ENCODE data around the gene ATF7IP.
"Not testable (repeated sequence)": the region's sequence is repeated elsewhere in the genome, so short reads cannot be mapped to it uniquely, and the experiment has no call there.

Gene ATF7IP, protein sequence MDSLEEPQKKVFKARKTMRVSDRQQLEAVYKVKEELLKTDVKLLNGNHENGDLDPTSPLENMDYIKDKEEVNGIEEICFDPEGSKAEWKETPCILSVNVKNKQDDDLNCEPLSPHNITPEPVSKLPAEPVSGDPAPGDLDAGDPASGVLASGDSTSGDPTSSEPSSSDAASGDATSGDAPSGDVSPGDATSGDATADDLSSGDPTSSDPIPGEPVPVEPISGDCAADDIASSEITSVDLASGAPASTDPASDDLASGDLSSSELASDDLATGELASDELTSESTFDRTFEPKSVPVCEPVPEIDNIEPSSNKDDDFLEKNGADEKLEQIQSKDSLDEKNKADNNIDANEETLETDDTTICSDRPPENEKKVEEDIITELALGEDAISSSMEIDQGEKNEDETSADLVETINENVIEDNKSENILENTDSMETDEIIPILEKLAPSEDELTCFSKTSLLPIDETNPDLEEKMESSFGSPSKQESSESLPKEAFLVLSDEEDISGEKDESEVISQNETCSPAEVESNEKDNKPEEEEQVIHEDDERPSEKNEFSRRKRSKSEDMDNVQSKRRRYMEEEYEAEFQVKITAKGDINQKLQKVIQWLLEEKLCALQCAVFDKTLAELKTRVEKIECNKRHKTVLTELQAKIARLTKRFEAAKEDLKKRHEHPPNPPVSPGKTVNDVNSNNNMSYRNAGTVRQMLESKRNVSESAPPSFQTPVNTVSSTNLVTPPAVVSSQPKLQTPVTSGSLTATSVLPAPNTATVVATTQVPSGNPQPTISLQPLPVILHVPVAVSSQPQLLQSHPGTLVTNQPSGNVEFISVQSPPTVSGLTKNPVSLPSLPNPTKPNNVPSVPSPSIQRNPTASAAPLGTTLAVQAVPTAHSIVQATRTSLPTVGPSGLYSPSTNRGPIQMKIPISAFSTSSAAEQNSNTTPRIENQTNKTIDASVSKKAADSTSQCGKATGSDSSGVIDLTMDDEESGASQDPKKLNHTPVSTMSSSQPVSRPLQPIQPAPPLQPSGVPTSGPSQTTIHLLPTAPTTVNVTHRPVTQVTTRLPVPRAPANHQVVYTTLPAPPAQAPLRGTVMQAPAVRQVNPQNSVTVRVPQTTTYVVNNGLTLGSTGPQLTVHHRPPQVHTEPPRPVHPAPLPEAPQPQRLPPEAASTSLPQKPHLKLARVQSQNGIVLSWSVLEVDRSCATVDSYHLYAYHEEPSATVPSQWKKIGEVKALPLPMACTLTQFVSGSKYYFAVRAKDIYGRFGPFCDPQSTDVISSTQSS

DNA sequence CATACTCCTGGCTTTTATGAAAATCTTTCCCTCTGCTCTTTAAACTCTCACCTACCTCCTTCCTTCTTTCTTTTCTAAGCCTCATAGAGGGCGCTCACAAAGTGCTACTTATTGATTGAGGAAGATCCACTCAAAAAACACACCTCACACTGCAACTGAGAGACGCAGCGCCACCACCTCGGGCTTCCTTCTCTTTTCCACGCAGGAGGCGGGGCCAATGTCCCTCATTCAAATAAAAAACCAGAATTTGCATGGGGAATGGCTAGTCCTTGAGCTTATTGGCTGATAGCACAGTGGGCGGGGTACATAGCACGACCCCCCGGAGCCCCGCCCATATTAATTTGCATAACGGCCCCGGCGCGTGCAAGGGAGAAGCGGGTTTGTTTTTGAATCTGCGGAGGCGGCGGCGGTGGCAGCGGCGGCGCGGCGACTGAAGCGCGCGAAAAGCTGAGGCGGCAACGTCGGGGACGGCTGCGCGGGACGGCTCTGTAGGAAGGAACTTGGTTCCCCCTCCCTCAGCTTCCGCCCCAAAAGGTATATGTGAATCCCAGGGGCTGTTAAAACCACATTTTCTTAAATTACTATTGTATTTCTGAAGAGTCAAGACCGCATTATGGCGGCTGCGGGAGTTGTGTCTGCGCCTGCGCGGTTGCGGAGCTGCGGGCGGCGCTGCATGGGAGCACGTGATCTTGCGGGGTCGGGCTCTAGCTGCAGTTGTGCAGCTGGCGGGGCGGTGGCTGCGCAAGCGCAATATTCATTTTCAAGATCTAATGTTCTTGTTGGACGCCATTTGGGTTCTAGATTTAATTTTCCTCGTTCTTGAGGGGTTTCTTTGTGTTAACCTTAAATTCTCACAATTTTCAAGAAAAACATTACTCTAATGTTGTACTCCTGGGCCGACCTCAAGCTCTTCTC, at the start of gene ATF7IP:
TSS of gene ATF7IP (plus strand) at position 389 of the 915 bp plus-strand sequence. CDS start 58,234 bp downstream, outside the sequence.
- peak; percentile 97 for FAIRE-seq

DNA sequence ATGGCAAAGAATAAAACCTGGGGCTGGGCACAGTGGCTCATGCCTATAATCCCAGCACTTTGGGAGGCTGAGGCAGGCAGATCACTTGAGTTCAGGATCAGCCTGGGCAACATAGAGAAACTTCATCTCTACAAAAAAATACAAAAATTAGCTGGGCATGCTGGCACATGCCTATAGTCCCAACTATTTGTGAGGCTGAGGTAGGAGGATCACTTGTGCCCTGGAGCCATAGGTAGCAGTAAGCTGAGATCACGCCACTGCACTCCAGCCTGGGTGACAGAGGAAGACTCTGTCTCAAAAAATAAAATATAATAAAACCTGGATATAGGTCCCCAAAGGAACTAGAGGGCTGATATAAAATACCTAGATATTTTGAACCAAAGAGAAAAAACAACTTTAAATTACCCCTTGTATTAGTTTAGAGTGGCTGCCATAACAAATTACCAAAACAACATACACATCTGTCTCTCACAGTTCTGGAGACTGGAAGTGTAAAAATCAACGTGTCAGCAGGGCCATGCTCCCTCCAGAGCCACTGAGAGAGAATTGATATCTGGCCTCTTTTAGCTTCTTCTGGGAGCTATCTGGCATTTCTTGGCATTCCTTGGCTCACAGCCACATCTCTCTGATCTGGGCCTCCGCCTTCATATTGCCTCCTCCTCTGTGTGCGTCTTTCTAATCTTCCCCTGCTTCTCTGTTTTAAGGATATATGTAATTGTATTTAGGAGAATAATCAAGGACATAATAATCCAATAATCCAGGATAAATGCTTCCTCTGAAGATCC, 47.9 kb upstream of the ATF7IP start:
- DNase-seq (ENCODE audit: extremely low spot score, insufficient read length, low read depth) (no peak), FAIRE-seq (no peak)

More for the DNA sequence above, at the start of gene ATF7IP:
- peak; percentile 65 for DNase-seq (ENCODE audit: extremely low spot score, insufficient read length, low read depth)

DNA sequence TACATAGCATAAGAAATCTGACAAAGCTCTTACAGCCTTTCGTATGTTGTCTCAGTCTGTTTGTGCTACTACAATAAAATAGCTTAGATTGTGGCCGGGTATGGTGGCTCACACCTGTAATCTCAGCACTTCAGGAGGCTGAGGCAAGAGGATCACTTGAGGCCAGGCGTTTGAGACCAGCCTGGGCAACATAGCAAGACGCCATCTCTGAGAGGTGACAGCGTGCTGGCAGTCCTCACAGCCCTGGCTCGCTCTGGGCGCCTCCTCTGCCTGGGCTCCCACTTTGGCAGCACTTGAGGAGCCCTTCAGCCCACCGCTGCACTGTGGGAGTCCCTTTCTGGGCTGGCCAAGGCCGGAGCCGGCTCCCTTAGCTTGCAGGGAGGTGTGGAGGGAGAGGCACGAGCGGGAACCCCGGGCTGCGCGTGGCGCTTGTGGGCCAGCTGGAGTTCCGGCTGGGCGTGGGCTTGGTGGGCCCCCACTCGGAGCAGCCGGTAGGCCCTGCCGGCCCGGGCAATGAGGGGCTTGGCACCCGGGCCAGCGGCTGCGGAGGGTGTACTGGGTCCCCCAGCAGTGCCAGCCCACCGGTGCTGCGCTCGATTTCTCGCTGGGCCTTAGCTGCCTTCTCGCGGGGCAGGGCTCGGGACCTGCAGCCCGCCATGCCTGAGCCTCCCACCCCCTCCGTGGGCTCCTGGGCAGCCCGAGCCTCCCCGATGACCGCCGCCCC, 45.6 kb upstream of the ATF7IP start:
- FAIRE-seq; DNase-seq (ENCODE audit: extremely low spot score, insufficient read length, low read depth): not testable (repeated sequence)

DNA sequence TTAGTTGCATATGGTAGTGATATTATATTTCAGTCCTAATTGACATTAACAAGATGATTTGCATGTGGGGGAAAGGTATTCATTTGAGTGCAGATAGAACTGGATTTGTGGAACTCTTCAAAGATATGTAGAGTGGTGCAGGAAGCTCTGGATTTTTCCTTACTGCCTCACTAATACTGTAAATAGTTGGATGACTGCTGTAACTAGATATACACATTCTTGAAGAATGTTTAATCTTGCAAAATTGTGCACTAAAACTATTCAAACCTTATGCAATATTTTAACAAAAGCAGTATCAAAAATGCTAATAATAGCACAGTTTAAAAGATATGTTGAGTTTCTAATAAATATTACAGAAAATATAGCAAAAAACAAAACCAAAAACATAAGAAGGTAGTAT, 43.1 kb upstream of the ATF7IP start:
- DNase-seq (ENCODE audit: extremely low spot score, insufficient read length, low read depth) (no peak), FAIRE-seq (no peak)

DNA sequence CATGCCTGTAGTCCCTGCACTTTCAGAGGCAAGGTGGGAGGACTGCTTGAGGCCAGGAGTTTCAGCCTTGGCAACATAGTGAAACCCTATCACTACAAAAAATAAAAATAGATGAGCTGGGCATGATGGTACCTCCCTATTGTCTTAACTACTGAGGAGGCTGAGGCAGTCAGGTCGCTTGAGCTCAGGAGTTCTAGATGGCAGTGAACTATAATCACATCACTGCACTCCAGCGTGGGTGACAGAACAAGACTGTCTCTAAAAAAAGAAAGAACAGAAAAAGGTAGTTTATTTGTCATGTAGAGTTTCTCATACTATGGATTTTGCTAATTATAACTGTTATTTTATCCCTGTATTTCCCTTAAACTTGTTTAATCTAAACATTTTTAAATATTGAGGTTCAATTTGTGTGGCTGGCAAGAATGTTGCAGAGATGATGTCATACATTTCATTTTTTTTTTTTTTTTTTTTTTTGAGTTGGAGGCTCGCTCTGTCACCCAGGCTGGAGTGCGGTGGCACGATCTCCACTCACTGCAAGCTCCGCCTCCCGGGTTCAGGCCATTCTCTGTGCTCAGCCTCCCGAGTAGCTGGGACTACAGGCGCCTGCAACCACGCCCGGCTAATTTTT, 39.7 kb upstream of the ATF7IP start:
- FAIRE-seq, result no peak
- DNase-seq (ENCODE audit: extremely low spot score, insufficient read length, low read depth), result no peak

DNA sequence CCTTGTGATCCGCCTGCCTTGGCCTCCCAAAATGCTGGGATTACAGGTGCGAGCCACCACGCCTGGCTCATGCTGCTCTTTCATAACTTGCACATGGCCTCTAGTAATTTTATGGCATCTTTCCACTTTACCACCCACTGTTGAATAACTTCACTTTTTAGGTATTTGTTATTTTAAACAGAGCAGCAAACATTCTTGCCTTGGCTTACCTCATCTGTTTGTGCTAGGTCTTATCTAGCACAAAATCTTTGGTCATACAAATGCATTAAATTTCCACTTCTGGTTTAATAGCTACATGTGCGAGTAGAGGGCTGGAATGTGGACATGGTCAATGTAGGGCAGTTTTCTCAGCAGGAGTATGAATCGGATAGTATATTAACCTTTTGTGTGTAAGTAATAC, 38.8 kb upstream of the ATF7IP start:
- FAIRE-seq, result no peak
- DNase-seq (ENCODE audit: extremely low spot score, insufficient read length, low read depth), result no peak

DNA sequence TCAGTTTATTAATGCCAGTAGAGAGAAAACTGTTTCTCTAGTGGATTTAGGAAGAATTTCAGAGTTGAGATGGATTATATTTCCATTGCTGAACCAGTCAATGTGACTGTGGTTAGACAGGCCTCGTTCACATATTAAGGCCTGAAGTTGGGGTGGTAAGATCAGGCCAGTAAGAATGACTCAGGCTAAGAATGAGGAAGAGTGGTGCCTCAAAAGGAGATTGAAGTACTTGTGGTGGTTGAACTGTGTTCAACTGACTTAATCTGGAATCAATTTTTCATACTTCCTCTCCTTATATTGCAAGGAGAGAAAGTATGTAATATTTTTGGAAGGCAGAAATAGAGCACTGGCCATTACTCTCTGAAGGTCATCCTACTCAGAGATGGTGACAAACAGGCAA, 37.8 kb upstream of the ATF7IP start:
- DNase-seq (ENCODE audit: extremely low spot score, insufficient read length, low read depth) (no peak), FAIRE-seq (no peak)

DNA sequence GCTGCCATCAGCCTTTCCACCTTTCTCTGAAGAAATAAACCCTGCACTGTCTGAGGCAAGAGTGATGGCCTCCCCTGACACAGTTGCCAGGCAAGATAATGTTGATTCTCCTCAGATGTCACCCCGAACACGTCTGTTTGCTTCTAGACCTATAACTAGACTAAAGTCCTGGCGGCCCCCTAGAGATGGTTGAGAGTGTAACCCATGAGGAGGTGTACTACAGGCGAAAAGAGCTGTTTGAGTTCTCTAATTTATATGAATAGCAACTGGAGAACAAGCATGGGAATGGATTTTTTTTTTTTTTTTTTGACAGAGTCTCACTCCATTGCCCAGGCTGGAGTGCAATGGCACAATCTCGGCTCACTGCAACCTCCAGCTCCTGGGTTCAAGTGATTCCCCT, 33.0 kb upstream of the ATF7IP start:
- no peak for DNase-seq (ENCODE audit: extremely low spot score, insufficient read length, low read depth)
- FAIRE-seq, result no peak

DNA sequence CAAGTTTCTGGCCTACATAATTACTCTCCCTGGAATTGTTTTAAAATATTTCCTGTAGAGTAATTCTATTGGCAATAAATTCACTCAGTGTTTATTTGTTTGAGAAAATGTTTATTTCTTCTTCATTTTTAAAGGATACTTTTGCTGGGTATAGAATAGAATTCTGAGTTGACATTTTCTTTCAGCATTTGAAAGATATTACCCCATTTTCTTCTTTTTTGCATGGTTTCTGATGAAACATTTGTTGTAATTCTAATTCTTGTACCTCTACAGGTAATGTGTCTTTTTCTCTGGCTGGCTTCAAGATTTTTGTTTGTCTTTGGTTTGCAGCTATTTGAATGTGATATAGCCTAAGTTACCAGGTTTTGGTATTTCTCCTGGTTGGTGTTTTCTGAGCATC, 25.1 kb upstream of the ATF7IP start:
- DNase-seq (ENCODE audit: extremely low spot score, insufficient read length, low read depth) (no peak), FAIRE-seq (no peak)

DNA sequence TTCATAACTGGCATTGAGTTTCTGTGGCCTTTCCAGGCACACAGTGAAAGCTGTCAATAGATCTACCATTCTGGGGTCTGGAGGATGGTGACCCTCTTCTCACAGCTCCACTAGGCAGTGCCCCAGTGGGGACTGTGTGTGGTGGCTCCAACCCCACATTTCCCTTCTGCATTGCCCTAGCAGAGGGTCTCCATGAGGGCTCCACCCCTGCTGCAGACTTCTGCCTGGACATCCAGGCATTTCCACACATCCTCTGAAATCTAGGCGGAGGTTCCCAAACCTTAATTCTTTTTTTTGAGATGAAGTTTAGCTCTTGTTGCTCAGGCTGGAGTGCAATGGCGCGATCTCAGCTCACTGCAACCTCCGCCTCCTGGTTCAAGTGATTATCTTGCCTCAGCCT, 14.0 kb upstream of the ATF7IP start:
- not testable (repeated sequence) for FAIRE-seq; DNase-seq (ENCODE audit: extremely low spot score, insufficient read length, low read depth)

DNA sequence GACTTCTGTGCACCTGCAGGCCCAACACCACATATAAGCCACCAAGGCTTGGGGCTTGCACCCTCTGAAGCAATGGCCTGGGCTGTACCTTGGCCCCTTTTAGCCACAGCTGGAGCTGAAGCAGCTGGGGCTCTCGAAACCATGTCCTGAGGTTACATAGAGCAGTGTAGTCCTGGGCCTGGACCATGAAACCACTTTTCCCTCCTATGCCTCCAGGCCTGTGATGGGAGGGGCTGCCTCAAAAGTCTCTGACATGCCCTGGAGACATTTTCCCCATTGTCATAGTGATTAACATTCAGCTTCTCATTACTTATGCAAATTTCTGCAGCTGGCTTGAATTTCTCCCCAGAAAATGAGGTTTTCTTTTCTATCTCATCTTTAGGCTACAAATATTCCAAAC, 13.4 kb upstream of the ATF7IP start:
- not testable (repeated sequence) for FAIRE-seq; DNase-seq (ENCODE audit: extremely low spot score, insufficient read length, low read depth)

DNA sequence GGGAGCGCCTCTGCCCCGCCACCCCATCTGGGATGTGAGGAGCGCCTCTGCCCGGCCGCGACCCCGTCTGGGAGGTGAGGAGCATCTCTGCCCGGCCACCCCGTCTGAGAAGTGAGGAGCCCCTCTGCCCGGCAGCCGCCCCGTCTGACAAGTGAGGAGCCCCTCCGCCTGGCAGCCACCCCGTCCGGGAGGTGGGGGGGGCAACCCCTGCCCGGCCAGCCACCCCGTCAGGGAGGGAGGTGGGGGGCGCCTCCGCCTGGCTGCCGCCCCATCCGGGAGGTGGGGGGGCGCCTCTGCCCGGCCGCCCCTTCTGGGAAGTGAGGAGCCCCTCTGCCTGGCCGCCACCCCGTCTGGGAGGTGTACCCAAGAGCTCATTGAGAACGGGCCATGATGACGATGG, 10.8 kb upstream of the ATF7IP start:
- FAIRE-seq; DNase-seq (ENCODE audit: extremely low spot score, insufficient read length, low read depth): not testable (repeated sequence)

DNA sequence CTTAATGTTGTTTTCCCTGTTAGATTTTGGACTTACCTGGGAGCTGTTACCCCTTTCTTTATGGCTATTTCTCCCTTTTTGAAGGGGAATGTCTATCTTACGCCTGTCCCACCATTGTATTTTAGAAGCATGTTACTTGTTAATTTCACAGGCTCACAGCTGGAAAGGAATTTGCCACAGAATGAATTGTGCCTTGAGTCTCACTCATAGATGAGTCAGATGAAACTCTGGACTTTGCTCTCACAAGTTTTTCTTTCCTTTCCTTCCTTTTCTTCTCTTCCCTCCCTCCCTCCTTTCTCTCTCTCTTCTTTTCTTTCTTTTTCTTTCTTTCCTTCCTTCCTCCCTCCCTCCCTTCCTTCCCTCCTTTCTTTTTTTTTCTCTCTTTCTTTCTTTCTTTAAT, 9.3 kb upstream of the ATF7IP start:
- FAIRE-seq, result no peak
- no peak for DNase-seq (ENCODE audit: extremely low spot score, insufficient read length, low read depth)

DNA sequence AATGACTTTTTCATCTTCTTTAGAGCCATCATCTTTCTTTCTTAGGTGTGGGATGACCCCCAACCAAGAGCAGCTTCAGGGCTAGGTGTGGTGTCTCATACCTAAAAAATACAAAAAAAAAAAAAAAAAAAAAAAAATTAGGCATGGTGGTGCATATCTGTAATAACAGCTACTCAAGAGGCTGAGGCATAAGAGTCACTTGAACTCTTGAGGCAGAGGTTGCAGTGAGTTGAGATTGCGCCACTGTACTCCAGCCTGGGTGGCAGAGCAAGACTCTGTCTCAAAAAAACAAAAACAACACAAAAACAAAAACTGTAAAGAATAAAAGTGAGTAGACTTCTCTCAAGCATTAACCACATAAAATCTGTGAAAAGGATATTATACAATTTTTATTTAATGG, 8.0 kb upstream of the ATF7IP start:
- FAIRE-seq, result no peak
- DNase-seq (ENCODE audit: extremely low spot score, insufficient read length, low read depth), result no peak

DNA sequence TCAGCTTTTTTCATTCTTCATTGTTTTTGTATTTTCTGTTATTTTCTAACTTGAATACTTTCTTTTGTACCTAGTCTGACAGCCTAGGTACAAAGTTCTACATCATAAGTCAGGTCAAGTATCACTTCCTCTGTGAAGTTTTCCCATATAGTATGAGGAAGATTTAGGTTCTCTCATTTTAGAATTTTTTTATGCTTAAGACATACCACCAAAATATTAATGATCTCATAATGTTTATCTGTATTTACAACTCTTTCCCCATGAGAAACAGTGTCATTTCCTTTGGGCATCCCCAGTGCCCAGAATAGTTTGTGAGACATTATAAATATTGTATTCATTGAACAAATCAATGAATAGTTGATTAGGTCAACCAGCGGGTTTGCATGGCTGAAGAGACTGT, 3.1 kb upstream of the ATF7IP start:
- FAIRE-seq, result peak; percentile 59
- DNase-seq (ENCODE audit: extremely low spot score, insufficient read length, low read depth), result no peak

DNA sequence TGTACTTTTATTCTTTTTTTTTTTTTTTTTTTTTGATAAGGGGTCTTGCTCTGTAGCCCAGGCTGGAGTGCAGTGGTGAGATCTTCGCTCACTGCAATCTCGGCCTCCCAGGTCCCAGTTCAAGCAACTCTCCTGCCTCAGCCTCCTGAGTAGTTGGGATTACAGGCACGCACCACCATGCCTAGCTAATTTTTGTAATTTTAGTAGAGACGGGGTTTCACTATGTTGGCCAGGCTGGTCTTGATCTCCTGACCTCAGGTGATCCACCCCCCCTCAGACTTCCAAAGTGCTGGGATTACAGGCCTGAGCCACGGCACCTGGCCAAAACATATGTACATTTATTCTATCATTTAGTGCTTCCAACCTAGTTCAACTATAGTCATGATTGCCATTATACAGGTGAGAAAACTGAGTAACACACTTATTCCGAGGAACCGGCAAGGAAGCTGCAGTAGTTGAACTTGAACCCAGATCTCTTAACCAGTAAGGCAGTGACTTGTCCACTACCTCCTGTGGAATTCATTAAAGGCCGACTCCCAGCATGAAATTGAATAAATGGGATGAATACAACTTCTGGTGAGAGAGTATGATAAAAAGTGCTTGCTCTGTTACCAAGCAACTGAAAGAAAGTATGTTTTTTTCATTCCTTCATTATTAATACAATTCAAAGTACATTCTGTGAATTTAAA, 755 bp upstream of the ATF7IP start:
- DNase-seq (ENCODE audit: extremely low spot score, insufficient read length, low read depth) (no peak), FAIRE-seq (no peak)

Data from GM18507 (cell line).